Measurements from ENCODE around the gene SHD. TPM values are rescaled to one million over a fixed set of nuclear protein-coding genes. Genes with fewer than 3 reads are reported as not detected.

Gene SHD
- total RNA-seq, 1 donor from 2014 or later, result not detected

DNA sequence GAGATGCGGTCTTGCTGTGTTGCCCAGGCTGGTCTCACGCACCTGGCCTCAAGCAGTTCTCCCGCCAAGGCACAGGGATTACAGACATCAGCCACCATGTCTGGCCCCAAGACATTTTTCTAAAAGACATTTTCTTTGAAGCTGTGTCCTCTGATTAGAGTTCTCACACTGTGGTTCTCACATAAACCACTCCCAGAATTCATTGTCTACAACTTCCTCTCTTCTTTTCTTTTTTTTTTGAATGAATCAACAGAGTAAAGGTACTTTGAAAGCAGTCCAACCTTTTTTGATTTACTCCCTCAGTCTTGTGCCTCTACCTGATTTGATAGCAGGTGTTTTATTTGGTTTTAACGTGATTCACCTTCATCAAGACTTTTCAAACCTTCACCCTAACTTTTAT is 14.3 kb upstream of the SHD start:
- Histone ChIP-seq H3K36me3 (peaks cover 85% of the 10 kb centered on the region), H3K9me3 (no peaks in the 10 kb centered on the region), H3K27me3 (no peaks in the 10 kb centered on the region), H3K27ac (no peak overlapping the region), H3K4me3 (no peak overlapping the region), H3K4me1 (no peaks in the 10 kb centered on the region)
- intact Hi-C loops (cut with DNase I), result no loop called here
- ATAC-seq, result no peak
- DNase-seq, result no peak
- TF ChIP-seq, protein P1, sequence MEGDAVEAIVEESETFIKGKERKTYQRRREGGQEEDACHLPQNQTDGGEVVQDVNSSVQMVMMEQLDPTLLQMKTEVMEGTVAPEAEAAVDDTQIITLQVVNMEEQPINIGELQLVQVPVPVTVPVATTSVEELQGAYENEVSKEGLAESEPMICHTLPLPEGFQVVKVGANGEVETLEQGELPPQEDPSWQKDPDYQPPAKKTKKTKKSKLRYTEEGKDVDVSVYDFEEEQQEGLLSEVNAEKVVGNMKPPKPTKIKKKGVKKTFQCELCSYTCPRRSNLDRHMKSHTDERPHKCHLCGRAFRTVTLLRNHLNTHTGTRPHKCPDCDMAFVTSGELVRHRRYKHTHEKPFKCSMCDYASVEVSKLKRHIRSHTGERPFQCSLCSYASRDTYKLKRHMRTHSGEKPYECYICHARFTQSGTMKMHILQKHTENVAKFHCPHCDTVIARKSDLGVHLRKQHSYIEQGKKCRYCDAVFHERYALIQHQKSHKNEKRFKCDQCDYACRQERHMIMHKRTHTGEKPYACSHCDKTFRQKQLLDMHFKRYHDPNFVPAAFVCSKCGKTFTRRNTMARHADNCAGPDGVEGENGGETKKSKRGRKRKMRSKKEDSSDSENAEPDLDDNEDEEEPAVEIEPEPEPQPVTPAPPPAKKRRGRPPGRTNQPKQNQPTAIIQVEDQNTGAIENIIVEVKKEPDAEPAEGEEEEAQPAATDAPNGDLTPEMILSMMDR (IDR thresholded peaks at IDR 0.05), result no peak

DNA sequence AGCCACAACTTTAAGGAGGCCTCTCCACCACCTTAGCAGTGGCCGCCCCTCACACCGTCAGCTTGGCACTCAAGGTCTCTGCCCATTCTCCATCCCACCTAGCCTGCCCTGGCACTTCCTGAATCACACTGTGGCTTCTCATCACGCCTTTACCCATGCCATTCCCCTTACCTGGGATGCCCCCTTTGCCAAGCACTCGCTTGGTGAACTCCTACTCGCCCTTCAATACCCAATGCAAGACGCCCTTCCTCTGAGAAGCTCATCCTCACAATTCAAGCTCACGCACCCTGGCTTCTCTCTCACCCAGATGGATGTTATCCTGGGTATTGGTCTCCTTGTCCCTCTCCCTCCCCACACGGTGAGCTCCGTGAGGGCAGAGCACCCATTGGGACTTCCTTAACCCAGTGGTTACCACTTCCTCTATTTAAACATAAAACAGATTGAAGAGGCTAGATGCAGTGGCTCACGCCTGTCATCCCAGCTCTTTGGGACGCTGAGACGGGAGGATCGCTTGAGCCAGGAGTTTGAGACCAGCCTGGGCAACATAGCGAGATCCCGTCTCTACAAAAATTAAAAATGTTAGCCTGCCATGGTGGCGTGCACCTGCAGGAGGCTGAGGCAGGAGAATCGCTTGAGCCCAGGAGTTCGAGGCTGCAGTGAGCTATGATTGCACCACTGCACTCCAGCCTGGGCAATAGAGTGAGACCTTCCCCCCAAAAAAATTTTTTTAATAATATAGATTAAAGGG is 12.6 kb upstream of the SHD start:
- H3K36me3 ChIP-seq, result peaks cover 72% of the 10 kb centered on the region
- TF ChIP-seq, protein P1 (IDR thresholded peaks at IDR 0.05), result no peak
- ATAC-seq, result peak; percentile 59
- H3K27ac ChIP-seq, result no peak overlapping the region
- intact Hi-C loops (cut with DNase I), result no loop called here
- no peaks in the 10 kb centered on the region for H3K4me1 ChIP-seq
- no peak overlapping the region for H3K4me3 ChIP-seq
- no peaks in the 10 kb centered on the region for H3K27me3 ChIP-seq
- no peaks in the 10 kb centered on the region for H3K9me3 ChIP-seq
- DNase-seq, result no peak

DNA sequence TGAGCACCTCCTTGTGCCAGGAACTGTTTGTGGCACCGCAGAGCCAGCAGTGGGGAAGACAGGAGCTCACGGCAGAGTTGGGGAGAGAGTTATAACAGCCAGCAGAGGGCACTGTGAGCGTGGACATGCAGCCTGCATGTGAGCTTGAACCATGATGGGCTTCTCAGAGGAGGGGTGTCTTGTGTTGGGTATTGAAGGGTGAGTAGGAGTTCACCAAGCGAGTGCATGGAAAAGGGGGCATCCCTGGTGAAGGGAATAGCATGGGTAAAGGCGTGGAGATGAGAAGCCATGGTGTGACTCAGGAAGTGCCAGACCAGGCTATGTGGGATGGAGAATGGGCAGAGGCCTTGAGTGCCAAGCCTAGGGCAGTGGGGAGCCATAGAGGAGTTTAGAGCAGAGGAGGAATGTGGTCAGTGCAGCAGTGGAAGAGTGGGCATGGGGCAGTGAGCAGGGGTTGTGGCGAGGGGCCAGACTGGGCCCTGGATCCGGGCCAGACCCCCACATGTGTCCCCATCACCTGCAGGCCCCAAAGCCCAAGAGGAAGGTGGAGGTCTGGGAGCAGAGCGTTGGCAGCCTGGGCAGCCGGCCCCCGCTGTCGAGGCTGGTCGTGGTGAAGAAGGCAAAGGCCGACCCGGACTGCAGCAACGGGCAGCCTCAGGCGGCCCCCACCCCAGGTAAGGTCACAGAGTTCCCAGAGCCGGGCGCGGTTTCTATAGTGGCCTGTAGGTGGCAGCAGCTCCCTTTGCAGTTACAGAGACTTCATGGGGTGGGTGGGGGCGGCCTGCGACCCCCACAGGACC is 11.8 kb upstream of the SHD start:
- Histone ChIP-seq H3K4me1 (no peaks in the 10 kb centered on the region), H3K36me3 (peaks cover 63% of the 10 kb centered on the region), H3K4me3 (no peak overlapping the region), H3K27ac (no peak overlapping the region), H3K9me3 (no peaks in the 10 kb centered on the region), H3K27me3 (no peaks in the 10 kb centered on the region)
- DNase-seq (peak; percentile 75), ATAC-seq (peak; percentile 79)
- intact Hi-C loops (cut with DNase I), result no loop called here
- TF ChIP-seq, protein P1 (IDR thresholded peaks at IDR 0.05), result peak; percentile 81

DNA sequence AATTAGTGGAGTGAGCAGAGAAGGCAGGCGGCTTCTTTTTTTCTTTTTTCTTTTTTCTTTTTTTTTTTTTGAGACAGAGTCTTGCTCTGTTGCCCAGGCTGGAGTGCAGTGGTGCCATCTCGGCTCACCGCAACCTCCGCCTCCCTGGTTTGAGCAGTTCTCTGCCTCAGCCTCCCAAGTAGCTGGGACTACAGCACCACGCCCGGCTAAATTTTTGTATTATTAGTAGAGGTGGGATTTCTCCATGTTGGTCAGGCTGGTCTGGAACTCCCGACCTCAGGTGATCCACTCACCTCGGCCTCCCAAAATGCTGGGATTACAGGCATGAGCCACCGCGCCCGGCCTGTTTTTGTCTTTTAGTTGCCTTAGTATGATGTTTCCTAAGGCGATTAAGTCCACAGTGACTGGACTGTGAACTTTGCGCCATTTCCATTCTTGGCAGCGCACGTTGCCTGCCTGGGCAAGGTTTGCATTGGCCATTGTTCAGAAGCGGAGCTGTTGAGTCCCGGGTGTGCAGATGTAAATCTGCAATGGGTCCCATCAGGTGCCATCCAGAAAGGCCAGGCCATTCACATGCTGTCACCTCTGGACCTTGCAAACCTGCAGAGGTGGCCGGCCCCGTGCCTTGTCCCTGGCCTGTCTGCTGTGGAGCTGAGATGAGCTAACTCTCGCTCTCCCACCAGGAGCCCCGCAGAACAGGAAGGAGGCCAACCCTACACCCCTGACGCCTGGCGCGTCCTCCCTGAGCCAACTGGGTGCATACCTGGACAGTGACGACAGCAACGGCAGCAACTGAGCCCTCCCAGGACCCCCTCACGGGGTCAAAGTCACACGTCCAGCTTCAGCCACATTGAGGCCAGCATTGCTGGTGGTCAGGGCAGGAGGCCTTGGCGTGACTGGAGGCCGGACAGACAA is 10.9 kb upstream of the SHD start:
- intact Hi-C loops (cut with DNase I), result no loop called here
- no peak overlapping the region for H3K27ac ChIP-seq
- H3K9me3 ChIP-seq, result no peaks in the 10 kb centered on the region
- no peak for ATAC-seq
- no peaks in the 10 kb centered on the region for H3K4me1 ChIP-seq
- DNase-seq, result no peak
- no peak overlapping the region for H3K4me3 ChIP-seq
- peaks cover 55% of the 10 kb centered on the region for H3K36me3 ChIP-seq
- no peaks in the 10 kb centered on the region for H3K27me3 ChIP-seq
- TF ChIP-seq, protein P1 (IDR thresholded peaks at IDR 0.05), result no peak

DNA sequence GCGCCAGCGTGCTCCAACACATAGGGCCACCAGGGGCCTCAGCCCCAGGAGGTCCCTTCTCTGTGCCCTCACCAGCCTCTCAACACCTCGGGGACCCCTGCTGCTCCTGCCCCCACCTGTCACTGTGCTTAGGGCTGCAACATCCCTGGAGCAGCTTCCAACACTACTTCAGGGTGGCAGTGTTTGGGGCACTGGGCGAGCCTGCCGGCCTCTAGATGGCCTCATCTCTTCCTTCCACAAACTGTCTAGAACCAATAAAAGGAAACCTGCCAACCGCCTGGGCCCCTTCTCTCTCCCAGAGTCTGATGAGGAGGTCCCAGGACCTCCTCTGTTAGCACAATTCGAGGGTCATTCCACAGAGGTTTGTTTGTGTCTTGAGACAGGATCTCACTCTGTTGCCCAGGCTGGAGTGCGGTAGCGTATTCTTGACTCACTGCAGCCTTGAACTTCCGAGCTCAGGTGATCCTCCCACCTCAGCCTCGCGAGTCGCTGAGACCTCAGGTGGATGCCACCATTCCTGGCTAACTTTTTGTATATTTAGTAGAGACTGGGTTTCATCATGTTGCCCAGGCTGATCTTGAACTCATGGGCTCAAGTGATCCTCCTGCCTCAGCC is 10.1 kb upstream of the SHD start:
- Histone ChIP-seq H3K36me3 (peaks cover 50% of the 10 kb centered on the region), H3K27ac (no peak overlapping the region), H3K4me3 (no peak overlapping the region), H3K4me1 (no peaks in the 10 kb centered on the region), H3K9me3 (no peaks in the 10 kb centered on the region), H3K27me3 (no peaks in the 10 kb centered on the region)
- TF ChIP-seq, protein P1 (IDR thresholded peaks at IDR 0.05), result no peak
- ATAC-seq (no peak), DNase-seq (no peak)
- intact Hi-C loops (cut with DNase I), result no loop called here

Data from upper lobe of right lung (tissue), 1 donor.